Measurements from ENCODE around the gene BHMT. TPM values are rescaled to one million over a fixed set of nuclear protein-coding genes. Genes with fewer than 3 reads are reported as not detected.
"Not testable (repeated sequence)": the region's sequence is repeated elsewhere in the genome, so short reads cannot be mapped to it uniquely, and the experiment has no call there.

BHMT gene
- total RNA-seq, 6 experiments from 2014 or later, result not detected

GRCh38 chr5:79168031-79168430 lies 56.4 kb downstream of the BHMT start:
- H3K9me3 Mint-ChIP-seq, result no peaks in the 10 kb centered on the region
- H3K4me3 Mint-ChIP-seq, result no peak overlapping the region
- no peak for DNase-seq
- peaks cover 6% of the 10 kb centered on the region; the same call in 1 of the 2 replicates for H3K27me3 Mint-ChIP-seq (ENCODE audit: insufficient read depth)
- H3K4me1 Mint-ChIP-seq (ENCODE audit: low read depth), result peaks cover 5% of the 10 kb centered on the region; the same call in 1 of the 2 replicates
- no peak for TF ChIP-seq CTCF (IDR thresholded peaks at IDR 0.05)
- no peaks in the 10 kb centered on the region for H3K36me3 Mint-ChIP-seq (ENCODE audit: low read depth)
- H3K27ac Mint-ChIP-seq, result no peak overlapping the region

- H3K9me3 Mint-ChIP-seq, result no peaks in the 10 kb centered on the region
- no peak overlapping the region for H3K4me3 Mint-ChIP-seq
- H3K27me3 Mint-ChIP-seq (ENCODE audit: insufficient read depth), result peaks cover 1% of the 10 kb centered on the region; the same call in 1 of the 2 replicates
- peaks cover 5% of the 10 kb centered on the region; the same call in 1 of the 2 replicates for H3K4me1 Mint-ChIP-seq (ENCODE audit: low read depth)
- no peak overlapping the region for H3K27ac Mint-ChIP-seq
- DNase-seq, result no peak
- H3K36me3 Mint-ChIP-seq (ENCODE audit: low read depth), result no peaks in the 10 kb centered on the region
- no peak for TF ChIP-seq CTCF (IDR thresholded peaks at IDR 0.05)
Measured at GRCh38 chr5:79170661-79171060, 59.1 kb downstream of the BHMT start.

- peaks cover 5% of the 10 kb centered on the region; the same call in 1 of the 2 replicates for H3K4me1 Mint-ChIP-seq (ENCODE audit: low read depth)
- H3K27ac Mint-ChIP-seq, result no peak overlapping the region
- H3K4me3 Mint-ChIP-seq, result no peak overlapping the region
- no peaks in the 10 kb centered on the region for H3K9me3 Mint-ChIP-seq
- H3K27me3 Mint-ChIP-seq (ENCODE audit: insufficient read depth), result peaks cover 1% of the 10 kb centered on the region; the same call in 1 of the 2 replicates
- no peak for TF ChIP-seq CTCF (IDR thresholded peaks at IDR 0.05)
- no peak for DNase-seq
- H3K36me3 Mint-ChIP-seq (ENCODE audit: low read depth), result no peaks in the 10 kb centered on the region
Measured at GRCh38 chr5:79171635-79172245, 60.1 kb downstream of the BHMT start.

DNA sequence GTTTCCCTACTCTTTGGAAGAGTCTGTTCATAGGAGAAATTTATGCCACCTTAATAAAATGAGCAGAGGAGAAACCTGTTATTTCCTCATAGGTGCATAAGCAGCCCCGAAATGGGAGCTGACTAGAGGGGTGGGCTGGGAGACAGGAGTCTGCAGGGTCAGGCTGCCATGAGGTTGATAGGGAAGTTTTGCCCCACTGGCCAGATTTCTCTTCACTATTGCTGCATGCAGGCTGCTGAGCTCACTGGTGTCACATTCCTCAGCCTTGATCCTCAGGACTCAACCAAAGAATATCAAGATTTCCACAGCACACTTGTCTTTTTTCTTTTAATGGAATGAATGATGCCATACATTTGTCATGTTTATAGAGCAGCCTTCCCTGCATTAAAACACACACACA lies 60.7 kb downstream of the BHMT start:
- H3K27ac Mint-ChIP-seq, result no peak overlapping the region
- DNase-seq, result no peak

GRCh38 chr5:79173626-79174025 lies 62.0 kb downstream of the BHMT start:
- H3K9me3 Mint-ChIP-seq, result no peaks in the 10 kb centered on the region
- TF ChIP-seq CTCF (IDR thresholded peaks at IDR 0.05), result no peak
- H3K27me3 Mint-ChIP-seq (ENCODE audit: insufficient read depth), result no peaks in the 10 kb centered on the region; the same call in 1 of the 2 replicates
- H3K27ac Mint-ChIP-seq, result no peak overlapping the region
- no peaks in the 10 kb centered on the region for H3K36me3 Mint-ChIP-seq (ENCODE audit: low read depth)
- H3K4me3 Mint-ChIP-seq, result no peak overlapping the region
- DNase-seq, result no peak
- peaks cover 5% of the 10 kb centered on the region; the same call in 1 of the 2 replicates for H3K4me1 Mint-ChIP-seq (ENCODE audit: low read depth)

More for the DNA sequence above, 60.7 kb downstream of the BHMT start:
- Mint-ChIP-seq H3K36me3 (ENCODE audit: low read depth) (no peaks in the 10 kb centered on the region), H3K9me3 (no peaks in the 10 kb centered on the region), H3K27me3 (ENCODE audit: insufficient read depth) (peaks cover 1% of the 10 kb centered on the region; the same call in 1 of the 2 replicates), H3K4me3 (no peak overlapping the region), H3K4me1 (ENCODE audit: low read depth) (peaks cover 5% of the 10 kb centered on the region; the same call in 1 of the 2 replicates)
- no peak for TF ChIP-seq CTCF (IDR thresholded peaks at IDR 0.05)

DNA sequence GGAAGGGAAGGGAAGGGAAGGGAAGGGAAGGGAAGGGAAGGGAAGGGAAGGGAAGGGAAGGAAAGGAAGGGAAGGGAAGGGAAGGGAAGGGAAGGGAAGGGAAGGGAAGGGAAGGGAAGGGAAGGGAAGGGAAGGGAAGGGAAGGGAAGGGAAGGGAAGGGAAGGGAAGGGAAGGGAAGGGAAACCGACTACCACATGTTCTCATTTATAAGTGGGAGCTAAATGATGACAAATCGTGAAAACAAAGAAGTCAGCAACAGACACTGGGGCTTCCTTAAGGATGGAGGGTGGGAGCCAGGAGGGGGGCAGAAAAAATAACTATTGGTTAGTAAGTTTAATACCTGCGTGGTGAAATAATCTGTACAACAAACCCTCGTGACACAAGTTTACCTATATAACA lies 68.8 kb downstream of the BHMT start:
- not testable (repeated sequence) for H3K27ac Mint-ChIP-seq; H3K4me3 Mint-ChIP-seq; H3K36me3 Mint-ChIP-seq (ENCODE audit: low read depth); H3K4me1 Mint-ChIP-seq (ENCODE audit: low read depth); H3K9me3 Mint-ChIP-seq; H3K27me3 Mint-ChIP-seq (ENCODE audit: insufficient read depth); DNase-seq

All from HFFc6 (cell line).